Left lung (tissue), 14 donors: ENCODE results near the gene IKZF4. TPM values are rescaled to one million over a fixed set of nuclear protein-coding genes. Genes with fewer than 3 reads are reported as not detected.

ENCODE experiments used
- ATAC-seq: fragments of 200-7000 bp; cut with Tn5 transposase; one replicate; pipeline ENCODE4 v1.9.1; 2020; ENCODE audit warnings: moderate library complexity
- DNase-seq, 4 donors: peaks; one replicate each; pipeline ENCODE4 v3.0.0-alpha.2; 2013 to 2020
- H3K27ac ChIP-seq, 2 donors: fragments of 200-600 bp; sonication (generic) in 1 of 2; one replicate each; pipeline versions ENCODE4 v1.5.0 to v1.8.0; 2020 to 2021
- H3K27me3 ChIP-seq, 2 donors: fragments of 200-600 bp; sonication (generic) in 1 of 2; one replicate each; pipeline versions ENCODE4 v1.5.0 to v1.8.0; 2020 to 2021
- H3K36me3 ChIP-seq, 2 donors: fragments of 200-600 bp; sonication (generic) in 1 of 2; one replicate each; pipeline versions ENCODE4 v1.5.0 to v1.8.0; 2020 to 2021
- H3K4me1 ChIP-seq, 2 donors: fragments of 200-600 bp; one replicate each; pipeline ENCODE4 v1.8.0; 2021
- H3K4me3 ChIP-seq, 2 donors: fragments of 200-600 bp; sonication (generic) in 1 of 2; one replicate each; pipeline versions ENCODE4 v1.5.0 to v1.8.0; 2020 to 2021; ENCODE audit warnings: mild to moderate bottlenecking in 1 of 2
- H3K9me3 ChIP-seq, 2 donors: fragments of 200-600 bp; sonication (generic) in 1 of 2; one replicate each; pipeline versions ENCODE4 v1.5.0 to v1.8.0; 2020 to 2021
- CTCF ChIP-seq, 2 donors: fragments of 200-600 bp; sonication (generic) in 1 of 2; IDR thresholded peaks; one replicate each; pipeline versions ENCODE4 v1.5.0 to v1.8.0; 2021; ENCODE audit warnings: antibody characterized with exemption in 2 of 2
- intact Hi-C, 2 donors: fragments of 100-400 bp; cut with DNase I; formaldehyde crosslinking; loops; one replicate each; pipeline versions ENCODE4 v1.11.2 to v1.14.2; 2022
- long read RNA-seq, 12 donors: library from polyadenylated mRNA in 2 of 12; unstranded in 2 of 12; transcript quantifications; one replicate each; pipeline ENCODE4 v2.0.0 and lab custom pipeline, GENCODE V29; 2019 to 2026
- polyA plus RNA-seq, 6 donors: library from polyadenylated mRNA; unstranded; fragments of 120-200 nt; gene quantifications; one replicate each; pipeline ENCODE4 v1.2.1, GENCODE V29; 2013; ENCODE audit not compliant: insufficient read length in 6 of 6
- total RNA-seq, 2 donors: library from RNA; stranded (reverse); fragmentation: NEBNext Ultra II Directional; extraction: Animal tissue kit (Norgen Biotek cat#: 25700); gene quantifications; one replicate each; pipeline ENCODE4 v1.2.1, GENCODE V29; 2021
- donor health status: DM: no; HTN: yes; CAD: no.
- donor health status: DM: no; HTN: no; CAD: no.

IKZF4 gene
- total RNA-seq: 1 to 10 TPM; 7.5 to 8.5 TPM
- polyA plus RNA-seq: 10 to 100 TPM; 22.2 to 28.3 (median 23.8) TPM
- long read RNA-seq, donor 1, full-length matches to known transcripts: 6 of 6 reads
- long read RNA-seq, donor 1, partial matches to known transcripts: 0 of 6 reads
- long read RNA-seq, donor 1, other reads (novel, unspliced or antisense): 0 of 6 reads
- long read RNA-seq, donor 2, partial matches to known transcripts: 0 of 1 reads
- long read RNA-seq, donor 2, other reads (novel, unspliced or antisense): 0 of 1 reads
- long read RNA-seq, donor 3, partial matches to known transcripts: 0 of 3 reads
- long read RNA-seq, donor 3, other reads (novel, unspliced or antisense): 0 of 3 reads
- long read RNA-seq, donor 4, partial matches to known transcripts: 0 of 1 reads
- long read RNA-seq, donor 4, other reads (novel, unspliced or antisense): 1 of 1 reads
- long read RNA-seq, donor 5, full-length matches to known transcripts: 3 of 3 reads
- long read RNA-seq, donor 5, partial matches to known transcripts: 0 of 3 reads
- long read RNA-seq, donor 5, other reads (novel, unspliced or antisense): 0 of 3 reads
- long read RNA-seq, donor 6, partial matches to known transcripts: 0 of 1 reads
- long read RNA-seq, donor 6, other reads (novel, unspliced or antisense): 0 of 1 reads
- long read RNA-seq, donor 7: 0 reads
- long read RNA-seq, donor 8, partial matches to known transcripts: 17 of 20 reads
- long read RNA-seq, donor 8, other reads (novel, unspliced or antisense): 0 of 20 reads
- long read RNA-seq, donor 9: 0 reads
- long read RNA-seq, donor 10: 0 reads
- long read RNA-seq, donor 11, partial matches to known transcripts: 0 of 1 reads
- long read RNA-seq, donor 11, other reads (novel, unspliced or antisense): 0 of 1 reads
- long read RNA-seq, donor 12, partial matches to known transcripts: 0 of 3 reads
- long read RNA-seq, donor 12, other reads (novel, unspliced or antisense): 0 of 3 reads

GRCh38 chr12:56020423-56021184, at the start of gene IKZF4:
TSS of gene IKZF4 (plus strand) at chr12:56021043. CDS start at chr12:56021494, 451 bp downstream.
- TF ChIP-seq CTCF (IDR thresholded peaks at IDR 0.05): no peak
- H3K4me3 ChIP-seq: peak within 1 kb of the TSS; percentile 7 to 29
- peaks cover 7 to 25% of the 10 kb centered on the region in 2 donors for H3K4me1 ChIP-seq
- intact Hi-C loops: no loop called here
- no peaks in the 10 kb centered on the region for H3K9me3 ChIP-seq
- peak within 1 kb of the TSS; percentile 62 to 66 for H3K27ac ChIP-seq
- DNase-seq: peak in 3 of 4 donors; percentile 72 to 88 (median 73)
- H3K27me3 ChIP-seq: no peaks in the 10 kb centered on the region
- peak; percentile 80 for ATAC-seq
- peaks cover 0 to 8% of the 10 kb centered on the region in 2 donors for H3K36me3 ChIP-seq

- ATAC-seq (peak; percentile 5), DNase-seq (no peak)
- peaks cover 0 to 8% of the 10 kb centered on the region in 2 donors for H3K36me3 ChIP-seq
- intact Hi-C loops: no loop called here
- H3K27ac ChIP-seq: peak overlapping the region; percentile 96 to 98
- H3K4me1 ChIP-seq: peaks cover 0 to 57% of the 10 kb centered on the region in 2 donors
- H3K27me3 ChIP-seq: no peaks in the 10 kb centered on the region
- no peak for TF ChIP-seq CTCF (IDR thresholded peaks at IDR 0.05)
- H3K4me3 ChIP-seq: peak overlapping the region in 1 of 2 donors; percentile 98
- no peaks in the 10 kb centered on the region for H3K9me3 ChIP-seq
Observed at GRCh38 chr12:55972042-55972441, 48.8 kb upstream of the IKZF4 start.

GRCh38 chr12:55972456-55972855, 48.4 kb upstream of the IKZF4 start:
- no peaks in the 10 kb centered on the region for H3K27me3 ChIP-seq
- H3K9me3 ChIP-seq: no peaks in the 10 kb centered on the region
- DNase-seq: no peak
- TF ChIP-seq CTCF (IDR thresholded peaks at IDR 0.05): no peak
- no peak for ATAC-seq
- H3K4me3 ChIP-seq: peak overlapping the region; percentile 42 to 98
- intact Hi-C loops: no loop called here
- H3K27ac ChIP-seq: peak overlapping the region; percentile 96 to 98
- H3K4me1 ChIP-seq: peaks cover 0 to 57% of the 10 kb centered on the region in 2 donors
- H3K36me3 ChIP-seq: peaks cover 0 to 8% of the 10 kb centered on the region in 2 donors

- peaks cover 0 to 8% of the 10 kb centered on the region in 2 donors for H3K36me3 ChIP-seq
- no peaks in the 10 kb centered on the region for H3K9me3 ChIP-seq
- H3K27me3 ChIP-seq: no peaks in the 10 kb centered on the region
- no peak for TF ChIP-seq CTCF (IDR thresholded peaks at IDR 0.05)
- DNase-seq: peak in 3 of 4 donors; percentile 44 to 95 (median 45)
- H3K4me1 ChIP-seq: peaks cover 3 to 57% of the 10 kb centered on the region in 2 donors
- intact Hi-C loops: no loop called here
- peak overlapping the region; percentile 42 to 98 for H3K4me3 ChIP-seq
- ATAC-seq: peak; percentile 7
- peak overlapping the region; percentile 96 to 98 for H3K27ac ChIP-seq
Observed at GRCh38 chr12:55972911-55973598, 47.8 kb upstream of the IKZF4 start.
